GM12872 (cell line): Measurements from ENCODE around the gene TNPO3.

Experiments
- TF ChIP-seq, protein P1 (sequence below): IDR thresholded peaks from 3 replicates; pipeline ENCODE4 v1.5.1; 2011; ENCODE audit warnings: low read depth, mild to moderate bottlenecking, low read length, moderate library complexity; ENCODE audit not compliant: insufficient read depth

The TNPO3 gene

GRCh38 chr7:128915841-128916642 lies 138.9 kb downstream of the TNPO3 start:
- TF ChIP-seq, protein P1, sequence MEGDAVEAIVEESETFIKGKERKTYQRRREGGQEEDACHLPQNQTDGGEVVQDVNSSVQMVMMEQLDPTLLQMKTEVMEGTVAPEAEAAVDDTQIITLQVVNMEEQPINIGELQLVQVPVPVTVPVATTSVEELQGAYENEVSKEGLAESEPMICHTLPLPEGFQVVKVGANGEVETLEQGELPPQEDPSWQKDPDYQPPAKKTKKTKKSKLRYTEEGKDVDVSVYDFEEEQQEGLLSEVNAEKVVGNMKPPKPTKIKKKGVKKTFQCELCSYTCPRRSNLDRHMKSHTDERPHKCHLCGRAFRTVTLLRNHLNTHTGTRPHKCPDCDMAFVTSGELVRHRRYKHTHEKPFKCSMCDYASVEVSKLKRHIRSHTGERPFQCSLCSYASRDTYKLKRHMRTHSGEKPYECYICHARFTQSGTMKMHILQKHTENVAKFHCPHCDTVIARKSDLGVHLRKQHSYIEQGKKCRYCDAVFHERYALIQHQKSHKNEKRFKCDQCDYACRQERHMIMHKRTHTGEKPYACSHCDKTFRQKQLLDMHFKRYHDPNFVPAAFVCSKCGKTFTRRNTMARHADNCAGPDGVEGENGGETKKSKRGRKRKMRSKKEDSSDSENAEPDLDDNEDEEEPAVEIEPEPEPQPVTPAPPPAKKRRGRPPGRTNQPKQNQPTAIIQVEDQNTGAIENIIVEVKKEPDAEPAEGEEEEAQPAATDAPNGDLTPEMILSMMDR: no peak

DNA sequence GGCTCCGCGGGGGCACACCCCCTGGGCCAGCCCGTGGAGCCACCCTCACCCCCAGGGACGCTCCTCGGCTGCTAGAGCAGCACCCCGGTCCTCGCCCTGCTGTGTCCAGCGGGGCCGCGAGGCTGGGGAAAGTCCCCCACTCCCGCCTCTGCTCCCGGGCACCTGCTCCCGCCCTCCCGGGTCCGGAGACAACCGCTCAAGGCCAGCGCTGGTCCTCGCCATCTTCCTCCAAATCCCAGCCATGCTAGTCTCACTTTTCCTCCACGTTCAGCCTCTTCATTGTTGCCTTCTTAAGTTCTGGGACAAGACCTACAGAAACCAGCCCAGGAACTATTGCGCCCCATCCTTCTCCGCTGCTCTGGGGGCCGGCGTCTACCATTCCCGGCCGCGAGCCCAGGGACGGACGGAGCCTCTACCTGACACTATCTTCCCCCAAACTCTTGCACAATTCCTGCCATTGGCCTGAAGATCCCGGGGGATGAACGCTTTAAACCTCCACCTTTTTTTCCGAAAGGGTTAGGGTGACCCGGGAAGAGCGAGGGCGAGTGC lies 139.6 kb downstream of the TNPO3 start:
- TF ChIP-seq, protein P1: no peak

DNA sequence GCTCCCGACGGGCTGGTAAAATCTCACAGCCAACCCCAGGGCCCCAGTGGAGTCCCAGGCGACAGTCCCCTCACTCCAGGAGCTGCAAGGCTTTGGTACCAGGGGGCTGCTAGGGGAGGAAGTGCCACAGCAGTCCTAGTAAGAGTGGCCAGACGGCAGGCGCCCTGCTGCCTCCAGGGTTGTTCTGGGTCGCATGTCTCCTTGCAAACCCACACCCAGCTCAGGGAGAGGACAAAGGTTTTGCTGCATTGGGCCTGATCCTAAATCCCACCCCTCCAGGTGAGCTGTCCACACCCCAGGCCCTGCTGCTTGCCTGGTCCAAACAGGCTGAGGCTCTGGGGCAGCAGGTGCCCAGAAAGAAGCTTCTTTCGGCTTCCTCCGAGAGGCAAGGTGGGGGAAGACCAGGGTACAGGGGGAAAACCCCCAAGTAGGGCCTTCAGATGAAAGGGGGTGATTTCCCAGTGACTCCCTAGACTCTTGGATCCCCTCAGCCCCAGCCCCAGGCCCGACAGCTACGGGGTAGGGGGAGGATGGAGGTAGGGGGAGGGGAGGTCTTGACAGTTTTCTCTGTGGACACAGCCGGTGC lies 140.3 kb downstream of the TNPO3 start:
- TF ChIP-seq, protein P1: peak; percentile 40; the same call in 2 of the 3 replicates

DNA sequence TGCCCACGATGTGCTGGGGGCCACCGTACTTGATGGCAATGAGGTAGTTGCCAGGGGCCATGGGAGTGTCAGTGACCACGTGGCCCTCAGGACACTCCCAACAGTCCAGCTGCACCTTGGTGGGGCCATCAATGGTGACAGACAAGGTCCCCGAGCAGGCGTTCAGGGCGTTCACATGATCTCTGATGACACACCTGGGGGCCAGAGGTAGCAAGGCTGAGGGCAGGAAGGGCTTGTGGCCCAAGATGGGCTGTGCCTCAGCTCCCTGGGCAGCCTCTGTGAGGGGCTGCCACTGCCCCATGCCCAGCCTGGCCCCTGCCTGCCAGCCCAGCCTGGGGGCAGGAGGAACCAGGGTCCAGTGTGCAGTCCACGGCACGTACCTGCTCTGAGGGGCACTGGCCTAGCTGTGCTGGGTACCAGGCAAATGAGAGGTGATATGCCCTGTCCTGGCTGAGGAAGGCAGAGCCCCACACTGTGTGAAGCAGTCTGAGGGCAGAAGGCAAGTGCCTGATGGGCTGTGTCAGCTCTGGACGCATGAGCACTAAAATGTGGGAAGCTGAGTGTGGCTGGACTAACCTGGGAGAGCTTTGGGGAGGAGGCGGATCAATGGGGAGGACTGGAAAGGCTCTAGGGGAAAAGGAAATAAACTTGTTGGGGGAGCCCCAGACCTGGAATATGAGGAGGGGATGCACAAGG lies 140.9 kb downstream of the TNPO3 start:
- TF ChIP-seq, protein P1: no peak

GRCh38 chr7:128912281-128912680 lies 142.6 kb downstream of the TNPO3 start:
- TF ChIP-seq, protein P1: no peak

DNA sequence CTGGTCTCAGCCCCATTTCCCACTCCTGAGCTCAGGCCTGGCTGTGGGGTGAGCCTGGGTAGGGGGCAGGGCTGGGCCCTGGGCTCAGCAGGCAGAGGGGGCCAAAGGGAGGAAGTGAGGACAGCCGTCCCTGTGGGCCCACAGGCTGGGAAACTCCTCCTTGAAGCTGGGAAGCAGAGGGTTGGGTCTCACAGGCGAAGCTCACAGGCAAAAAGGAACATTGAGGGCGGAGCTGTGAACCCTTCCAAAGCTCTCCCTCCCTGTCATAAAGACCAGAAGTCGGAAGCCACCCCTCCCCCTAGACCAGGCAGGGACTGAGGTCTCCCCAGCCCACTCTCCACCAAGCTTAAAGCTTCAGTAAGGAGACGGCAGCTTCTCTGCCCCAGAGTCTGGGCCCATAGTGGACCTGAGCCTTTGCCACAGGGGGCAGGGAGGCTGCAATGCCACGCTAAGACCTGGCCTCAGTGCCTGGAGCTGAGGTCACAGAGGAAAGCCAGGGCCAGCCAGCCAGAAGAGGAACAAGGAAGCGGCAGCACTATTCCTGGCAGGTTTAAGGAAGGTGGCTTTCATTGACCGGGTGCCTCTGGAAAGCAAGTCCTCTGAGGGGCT lies 143.4 kb downstream of the TNPO3 start:
- TF ChIP-seq, protein P1: no peak

DNA sequence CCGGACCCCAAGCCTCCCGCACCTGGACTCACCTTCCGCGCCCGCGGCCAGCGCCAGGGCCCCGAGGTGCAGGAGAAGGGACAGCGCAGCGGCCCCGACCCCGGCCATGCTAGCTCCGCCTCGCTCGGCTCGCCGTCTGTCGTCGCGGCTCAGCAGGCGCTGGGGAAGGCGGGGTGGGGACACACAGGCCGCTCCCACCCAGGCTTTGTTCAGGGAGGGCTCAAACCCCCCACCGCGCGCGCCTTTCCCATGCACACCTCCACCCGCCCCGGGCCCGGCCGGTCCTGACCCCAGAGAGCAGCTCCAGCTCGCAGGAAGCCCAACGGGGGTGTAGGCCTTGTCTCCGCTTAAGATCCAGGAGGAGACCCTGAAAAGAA lies 144.4 kb downstream of the TNPO3 start, which contains the start of gene KCP:
Gene KCP, minus strand, starts transcription at position 141 of the 377 bp plus-strand sequence. Its CDS starts 33 bp downstream, at position 108.
- TF ChIP-seq, protein P1: no peak
